GM12874 (cell line): ENCODE data around the gene AMDHD2.

ENCODE experiments used
- TF ChIP-seq, protein P1 (sequence below): IDR thresholded peaks from 2 replicates; pipeline ENCODE4 v1.5.1; 2011; ENCODE audit warnings: low read depth, mild to moderate bottlenecking, control low read depth, low read length, moderate library complexity; ENCODE audit not compliant: insufficient read depth

Gene AMDHD2

DNA sequence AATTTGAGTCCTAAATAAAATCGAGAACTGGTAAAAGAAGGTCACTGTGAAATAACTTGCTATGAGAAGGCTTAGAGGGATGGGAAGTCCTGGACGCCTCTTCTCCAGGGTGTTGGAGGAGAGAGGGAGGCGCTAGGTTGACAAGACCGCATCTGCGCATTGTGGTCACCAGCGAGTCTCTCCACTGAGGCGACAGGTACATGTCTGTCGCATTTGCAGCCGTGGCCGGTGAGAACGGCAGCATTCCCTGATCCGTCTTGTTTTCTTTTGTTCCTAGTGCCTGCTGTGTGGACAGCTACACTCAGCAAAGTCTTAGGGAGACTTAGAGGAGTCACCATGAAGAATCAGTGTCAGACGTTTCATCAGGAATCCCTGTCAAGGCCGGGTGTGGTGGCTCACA is 14.5 kb upstream of the AMDHD2 start:
- TF ChIP-seq, protein P1, sequence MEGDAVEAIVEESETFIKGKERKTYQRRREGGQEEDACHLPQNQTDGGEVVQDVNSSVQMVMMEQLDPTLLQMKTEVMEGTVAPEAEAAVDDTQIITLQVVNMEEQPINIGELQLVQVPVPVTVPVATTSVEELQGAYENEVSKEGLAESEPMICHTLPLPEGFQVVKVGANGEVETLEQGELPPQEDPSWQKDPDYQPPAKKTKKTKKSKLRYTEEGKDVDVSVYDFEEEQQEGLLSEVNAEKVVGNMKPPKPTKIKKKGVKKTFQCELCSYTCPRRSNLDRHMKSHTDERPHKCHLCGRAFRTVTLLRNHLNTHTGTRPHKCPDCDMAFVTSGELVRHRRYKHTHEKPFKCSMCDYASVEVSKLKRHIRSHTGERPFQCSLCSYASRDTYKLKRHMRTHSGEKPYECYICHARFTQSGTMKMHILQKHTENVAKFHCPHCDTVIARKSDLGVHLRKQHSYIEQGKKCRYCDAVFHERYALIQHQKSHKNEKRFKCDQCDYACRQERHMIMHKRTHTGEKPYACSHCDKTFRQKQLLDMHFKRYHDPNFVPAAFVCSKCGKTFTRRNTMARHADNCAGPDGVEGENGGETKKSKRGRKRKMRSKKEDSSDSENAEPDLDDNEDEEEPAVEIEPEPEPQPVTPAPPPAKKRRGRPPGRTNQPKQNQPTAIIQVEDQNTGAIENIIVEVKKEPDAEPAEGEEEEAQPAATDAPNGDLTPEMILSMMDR = no peak

GRCh38 chr16:2507052-2507659 is 13.0 kb upstream of the AMDHD2 start:
- TF ChIP-seq, protein P1 = peak; percentile 44; the same call in 1 of the 2 replicates

- TF ChIP-seq, protein P1 = no peak
Measured at GRCh38 chr16:2507665-2508064, 12.5 kb upstream of the AMDHD2 start.

GRCh38 chr16:2508722-2509400 is 11.3 kb upstream of the AMDHD2 start:
- TF ChIP-seq, protein P1 = no peak

- TF ChIP-seq, protein P1 = no peak
Measured at GRCh38 chr16:2511128-2511800, 8.9 kb upstream of the AMDHD2 start.

- TF ChIP-seq, protein P1 = no peak
Measured at GRCh38 chr16:2511996-2512734, 8.0 kb upstream of the AMDHD2 start.

DNA sequence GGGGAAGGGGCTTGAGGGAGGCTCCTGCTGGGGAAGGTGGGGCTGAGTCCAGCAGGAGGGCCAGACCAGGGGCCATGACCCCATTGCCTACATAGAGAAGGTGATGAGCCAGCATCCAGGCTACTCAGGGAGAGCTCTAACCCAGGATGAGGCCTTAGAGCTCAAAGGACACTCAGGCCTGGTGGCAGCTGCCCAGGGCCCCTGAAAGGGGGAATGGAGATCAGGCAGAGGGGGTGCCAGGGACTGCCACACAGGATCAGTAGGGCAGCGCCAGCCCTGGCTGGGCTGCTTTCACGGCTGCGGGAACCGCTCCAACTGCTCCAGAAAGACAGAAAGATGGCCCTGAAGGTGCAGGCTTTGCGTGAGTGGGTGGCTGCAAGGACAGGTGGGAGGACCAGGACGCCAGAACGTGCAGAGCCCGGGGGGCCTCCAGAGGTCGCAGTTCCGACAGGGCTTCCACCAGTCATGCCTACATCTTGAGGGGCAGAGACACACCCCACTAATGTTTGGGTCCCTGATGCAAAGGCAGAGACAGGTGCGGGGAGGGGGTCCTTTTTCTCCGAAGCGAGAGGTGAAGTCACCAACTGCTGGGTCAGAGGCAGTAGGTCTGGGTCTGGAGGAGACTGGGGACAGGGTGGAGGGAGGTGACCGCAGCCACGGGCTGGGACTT is 7.3 kb upstream of the AMDHD2 start:
- TF ChIP-seq, protein P1 = no peak
